ENCODE data around the gene GGT6.

- TF ChIP-seq EP300 (IDR thresholded peaks at IDR 0.05) (no peak), CTCF (IDR thresholded peaks at IDR 0.05) (no peak), POLR2AphosphoS5 (IDR thresholded peaks at IDR 0.05) (no peak), POLR2A (IDR thresholded peaks at IDR 0.05; ENCODE audit: low read depth) (no peak)
These were observed 52.8 kb downstream of the GGT6 start for GRCh38 chr17:4507361-4508111.
